ENCODE measurements around the gene SFSWAP.

Gene SFSWAP

GRCh38 chr12:131825146-131825892 is 114.4 kb downstream of the SFSWAP start:
- H3K4me1 ChIP-seq (ENCODE audit: control insufficient read depth in 2 of 2, insufficient read depth in 2 of 2, low read length in 2 of 2), result peaks cover 4 to 8% of the 10 kb centered on the region in 2 donors
- H3K27me3 ChIP-seq (ENCODE audit: control insufficient read depth in 2 of 2, insufficient read depth in 2 of 2, low read length in 2 of 2), result peaks cover 8 to 21% of the 10 kb centered on the region in 2 donors
- H3K9ac ChIP-seq (ENCODE audit: low read depth in 1 of 2, low read length in 2 of 2), result no peak overlapping the region
- H3K4me3 ChIP-seq (ENCODE audit: low read length in 2 of 2), result no peak overlapping the region
- H3K27ac ChIP-seq (ENCODE audit: low read depth in 2 of 2, low read length in 2 of 2), result no peak overlapping the region
- H3K9me3 ChIP-seq (ENCODE audit: control insufficient read depth in 2 of 2, low read length in 2 of 2), result no peaks in the 10 kb centered on the region
- H3K36me3 ChIP-seq (ENCODE audit: control insufficient read depth in 2 of 2, insufficient read depth in 2 of 2, low read length in 2 of 2), result no peaks in the 10 kb centered on the region

GRCh38 chr12:131826097-131826928 is 115.4 kb downstream of the SFSWAP start:
- Histone ChIP-seq H3K27ac (ENCODE audit: low read depth in 2 of 2, low read length in 2 of 2) (no peak overlapping the region), H3K27me3 (ENCODE audit: control insufficient read depth in 2 of 2, insufficient read depth in 2 of 2, low read length in 2 of 2) (peaks cover 13 to 22% of the 10 kb centered on the region in 2 donors), H3K9me3 (ENCODE audit: control insufficient read depth in 2 of 2, low read length in 2 of 2) (no peaks in the 10 kb centered on the region), H3K4me1 (ENCODE audit: control insufficient read depth in 2 of 2, insufficient read depth in 2 of 2, low read length in 2 of 2) (peaks cover 4 to 14% of the 10 kb centered on the region in 2 donors), H3K4me3 (ENCODE audit: low read length in 2 of 2) (no peak overlapping the region), H3K36me3 (ENCODE audit: control insufficient read depth in 2 of 2, insufficient read depth in 2 of 2, low read length in 2 of 2) (no peaks in the 10 kb centered on the region), H3K9ac (ENCODE audit: low read depth in 1 of 2, low read length in 2 of 2) (no peak overlapping the region)

GRCh38 chr12:131827961-131828534 is 117.2 kb downstream of the SFSWAP start, which contains the start of gene MMP17:
Gene MMP17 (plus strand): TSS chr12:131828393. CDS start chr12:131828495, 102 bp downstream.
- peaks cover 4 to 14% of the 10 kb centered on the region in 2 donors for H3K4me1 ChIP-seq (ENCODE audit: control insufficient read depth in 2 of 2, insufficient read depth in 2 of 2, low read length in 2 of 2)
- H3K27ac ChIP-seq (ENCODE audit: low read depth in 2 of 2, low read length in 2 of 2), result no peak within 1 kb of the TSS
- peak within 1 kb of the TSS in 1 of 2 donors; percentile 33 for H3K9ac ChIP-seq (ENCODE audit: low read depth in 1 of 2, low read length in 2 of 2)
- peak within 1 kb of the TSS; percentile 35 to 37 for H3K4me3 ChIP-seq (ENCODE audit: low read length in 2 of 2)
- no peaks in the 10 kb centered on the region for H3K9me3 ChIP-seq (ENCODE audit: control insufficient read depth in 2 of 2, low read length in 2 of 2)
- H3K27me3 ChIP-seq (ENCODE audit: control insufficient read depth in 2 of 2, insufficient read depth in 2 of 2, low read length in 2 of 2), result peaks cover 18 to 31% of the 10 kb centered on the region in 2 donors
- H3K36me3 ChIP-seq (ENCODE audit: control insufficient read depth in 2 of 2, insufficient read depth in 2 of 2, low read length in 2 of 2), result no peaks in the 10 kb centered on the region

DNA sequence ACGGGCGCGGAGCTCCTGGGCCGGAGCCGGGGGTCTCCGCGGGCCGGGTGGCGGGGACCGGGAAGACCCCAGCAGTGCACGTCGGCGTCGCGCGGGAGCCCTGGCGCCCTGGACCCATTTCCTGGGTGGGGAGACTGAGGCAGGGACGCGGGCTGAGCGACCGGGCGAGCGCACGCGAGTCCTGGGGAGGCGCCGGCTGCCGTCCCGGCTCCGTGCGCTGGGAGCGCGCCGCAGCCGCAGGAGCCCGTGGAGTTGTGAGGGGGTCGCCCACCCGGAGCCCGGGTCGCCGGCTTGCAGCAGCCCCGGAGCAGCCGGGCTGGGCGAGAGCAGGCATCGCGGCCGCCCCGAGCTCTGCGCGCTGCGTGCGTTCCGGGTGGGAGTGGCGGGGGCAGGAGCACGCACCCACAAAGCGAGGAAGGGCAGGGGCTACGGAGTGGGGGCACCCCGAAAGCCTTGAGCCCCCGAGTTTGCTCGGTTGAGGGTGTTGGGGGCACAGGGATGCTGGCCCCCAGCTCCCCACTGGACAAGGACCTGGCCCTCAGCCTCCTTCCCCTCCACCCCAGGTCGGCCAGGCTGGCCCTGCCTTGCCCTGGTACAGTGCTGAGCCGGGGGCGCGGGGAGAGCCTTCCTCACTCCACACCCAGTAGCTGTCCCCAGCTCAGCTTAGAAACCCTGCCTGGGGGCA is 117.9 kb downstream of the SFSWAP start:
- Histone ChIP-seq H3K4me3 (ENCODE audit: low read length in 2 of 2) (peak overlapping the region; percentile 35 to 37), H3K4me1 (ENCODE audit: control insufficient read depth in 2 of 2, insufficient read depth in 2 of 2, low read length in 2 of 2) (peaks cover 4 to 14% of the 10 kb centered on the region in 2 donors), H3K9ac (ENCODE audit: low read depth in 1 of 2, low read length in 2 of 2) (peak overlapping the region in 1 of 2 donors; percentile 33), H3K36me3 (ENCODE audit: control insufficient read depth in 2 of 2, insufficient read depth in 2 of 2, low read length in 2 of 2) (no peaks in the 10 kb centered on the region), H3K9me3 (ENCODE audit: control insufficient read depth in 2 of 2, low read length in 2 of 2) (no peaks in the 10 kb centered on the region), H3K27me3 (ENCODE audit: control insufficient read depth in 2 of 2, insufficient read depth in 2 of 2, low read length in 2 of 2) (peaks cover 26 to 37% of the 10 kb centered on the region in 2 donors), H3K27ac (ENCODE audit: low read depth in 2 of 2, low read length in 2 of 2) (no peak overlapping the region)

DNA sequence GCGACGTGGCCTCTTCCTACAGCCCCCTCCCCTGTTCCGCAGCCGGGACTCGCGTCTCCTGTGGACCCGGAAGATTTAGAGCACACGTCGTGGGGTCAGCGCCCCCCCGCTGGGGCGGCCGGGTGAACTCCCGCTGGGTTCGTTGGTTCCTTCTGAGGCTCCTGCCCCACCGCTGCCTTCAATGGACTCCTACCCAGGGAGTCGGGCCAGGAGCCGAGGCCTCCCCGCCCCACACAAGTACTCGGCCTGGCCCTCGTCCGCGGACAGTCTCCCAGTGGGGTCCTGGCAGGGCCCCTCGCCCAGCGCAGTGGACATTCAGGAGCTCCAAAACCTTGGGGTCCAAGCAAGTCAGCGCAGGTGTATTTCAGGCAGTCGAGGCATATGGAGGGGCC is 118.5 kb downstream of the SFSWAP start:
- peak overlapping the region in 1 of 2 donors; percentile 33 for H3K9ac ChIP-seq (ENCODE audit: low read depth in 1 of 2, low read length in 2 of 2)
- no peak overlapping the region for H3K27ac ChIP-seq (ENCODE audit: low read depth in 2 of 2, low read length in 2 of 2)
- peaks cover 26 to 35% of the 10 kb centered on the region in 2 donors for H3K27me3 ChIP-seq (ENCODE audit: control insufficient read depth in 2 of 2, insufficient read depth in 2 of 2, low read length in 2 of 2)
- H3K4me1 ChIP-seq (ENCODE audit: control insufficient read depth in 2 of 2, insufficient read depth in 2 of 2, low read length in 2 of 2), result peaks cover 4 to 14% of the 10 kb centered on the region in 2 donors
- H3K36me3 ChIP-seq (ENCODE audit: control insufficient read depth in 2 of 2, insufficient read depth in 2 of 2, low read length in 2 of 2), result no peaks in the 10 kb centered on the region
- H3K9me3 ChIP-seq (ENCODE audit: control insufficient read depth in 2 of 2, low read length in 2 of 2), result no peaks in the 10 kb centered on the region
- H3K4me3 ChIP-seq (ENCODE audit: low read length in 2 of 2), result peak overlapping the region; percentile 35 to 37

GRCh38 chr12:131829791-131830334 is 119.0 kb downstream of the SFSWAP start:
- Histone ChIP-seq H3K27me3 (ENCODE audit: control insufficient read depth in 2 of 2, insufficient read depth in 2 of 2, low read length in 2 of 2) (peaks cover 26 to 34% of the 10 kb centered on the region in 2 donors), H3K9ac (ENCODE audit: low read depth in 1 of 2, low read length in 2 of 2) (peak overlapping the region in 1 of 2 donors; percentile 62), H3K27ac (ENCODE audit: low read depth in 2 of 2, low read length in 2 of 2) (no peak overlapping the region), H3K4me3 (ENCODE audit: low read length in 2 of 2) (peak overlapping the region in 1 of 2 donors; percentile 43), H3K9me3 (ENCODE audit: control insufficient read depth in 2 of 2, low read length in 2 of 2) (no peaks in the 10 kb centered on the region), H3K36me3 (ENCODE audit: control insufficient read depth in 2 of 2, insufficient read depth in 2 of 2, low read length in 2 of 2) (no peaks in the 10 kb centered on the region), H3K4me1 (ENCODE audit: control insufficient read depth in 2 of 2, insufficient read depth in 2 of 2, low read length in 2 of 2) (peaks cover 4 to 14% of the 10 kb centered on the region in 2 donors)

- Histone ChIP-seq H3K4me1 (ENCODE audit: control insufficient read depth in 2 of 2, insufficient read depth in 2 of 2, low read length in 2 of 2) (peaks cover 4 to 14% of the 10 kb centered on the region in 2 donors), H3K4me3 (ENCODE audit: low read length in 2 of 2) (peak overlapping the region; percentile 43 to 48), H3K27me3 (ENCODE audit: control insufficient read depth in 2 of 2, insufficient read depth in 2 of 2, low read length in 2 of 2) (peaks cover 26 to 34% of the 10 kb centered on the region in 2 donors), H3K27ac (ENCODE audit: low read depth in 2 of 2, low read length in 2 of 2) (peak overlapping the region in 1 of 2 donors; percentile 56), H3K9me3 (ENCODE audit: control insufficient read depth in 2 of 2, low read length in 2 of 2) (no peaks in the 10 kb centered on the region), H3K9ac (ENCODE audit: low read depth in 1 of 2, low read length in 2 of 2) (peak overlapping the region in 1 of 2 donors; percentile 62), H3K36me3 (ENCODE audit: control insufficient read depth in 2 of 2, insufficient read depth in 2 of 2, low read length in 2 of 2) (no peaks in the 10 kb centered on the region)
Observed at GRCh38 chr12:131830335-131830913, 119.5 kb downstream of the SFSWAP start.

DNA sequence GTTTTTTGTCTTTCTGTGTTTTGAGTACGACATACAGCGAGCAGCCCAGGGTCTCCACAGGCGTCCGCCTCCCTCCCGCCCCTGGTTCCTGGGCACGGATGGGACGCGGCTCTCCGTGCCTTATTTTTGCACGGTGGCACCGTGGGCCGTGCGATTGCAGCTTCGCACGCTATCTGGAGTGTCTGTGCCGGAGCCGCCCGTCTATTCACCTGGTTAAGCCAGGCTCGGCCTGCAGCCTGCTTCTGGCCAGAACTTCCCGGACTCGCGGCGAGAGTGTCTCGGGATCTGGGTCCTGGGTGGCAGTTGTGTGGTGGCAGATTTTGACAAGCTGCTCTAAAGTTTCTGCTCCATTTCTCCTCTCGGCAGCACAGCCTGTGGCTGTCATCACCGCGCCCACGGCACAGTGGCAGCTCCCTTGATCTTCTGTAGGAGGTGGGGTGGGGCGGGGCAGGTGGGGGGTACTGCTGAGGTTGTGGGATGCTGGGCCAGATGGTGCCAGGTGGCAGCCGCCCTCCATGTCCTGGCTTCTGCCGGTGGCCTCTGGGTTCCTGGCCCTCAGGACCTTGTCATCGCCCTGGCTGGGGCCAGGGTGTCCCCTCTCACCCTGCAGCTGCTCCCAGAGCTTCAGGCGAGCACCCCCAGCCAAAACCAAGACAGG is 120.2 kb downstream of the SFSWAP start:
- Histone ChIP-seq H3K36me3 (ENCODE audit: control insufficient read depth in 2 of 2, insufficient read depth in 2 of 2, low read length in 2 of 2) (no peaks in the 10 kb centered on the region), H3K4me1 (ENCODE audit: control insufficient read depth in 2 of 2, insufficient read depth in 2 of 2, low read length in 2 of 2) (peaks cover 4 to 14% of the 10 kb centered on the region in 2 donors), H3K27ac (ENCODE audit: low read depth in 2 of 2, low read length in 2 of 2) (peak overlapping the region in 1 of 2 donors; percentile 56), H3K9ac (ENCODE audit: low read depth in 1 of 2, low read length in 2 of 2) (no peak overlapping the region), H3K27me3 (ENCODE audit: control insufficient read depth in 2 of 2, insufficient read depth in 2 of 2, low read length in 2 of 2) (peaks cover 26 to 34% of the 10 kb centered on the region in 2 donors), H3K4me3 (ENCODE audit: low read length in 2 of 2) (peak overlapping the region; percentile 28 to 48), H3K9me3 (ENCODE audit: control insufficient read depth in 2 of 2, low read length in 2 of 2) (no peaks in the 10 kb centered on the region)

GRCh38 chr12:131831635-131832041 is 120.7 kb downstream of the SFSWAP start:
- H3K9ac ChIP-seq (ENCODE audit: low read depth in 1 of 2, low read length in 2 of 2), result no peak overlapping the region
- H3K27me3 ChIP-seq (ENCODE audit: control insufficient read depth in 2 of 2, insufficient read depth in 2 of 2, low read length in 2 of 2), result peaks cover 23 to 29% of the 10 kb centered on the region in 2 donors
- peak overlapping the region; percentile 19 to 38 for H3K4me3 ChIP-seq (ENCODE audit: low read length in 2 of 2)
- H3K4me1 ChIP-seq (ENCODE audit: control insufficient read depth in 2 of 2, insufficient read depth in 2 of 2, low read length in 2 of 2), result peaks cover 4 to 14% of the 10 kb centered on the region in 2 donors
- no peaks in the 10 kb centered on the region for H3K36me3 ChIP-seq (ENCODE audit: control insufficient read depth in 2 of 2, insufficient read depth in 2 of 2, low read length in 2 of 2)
- H3K27ac ChIP-seq (ENCODE audit: low read depth in 2 of 2, low read length in 2 of 2), result peak overlapping the region in 1 of 2 donors; percentile 56
- no peaks in the 10 kb centered on the region for H3K9me3 ChIP-seq (ENCODE audit: control insufficient read depth in 2 of 2, low read length in 2 of 2)

Measured in mucosa of rectum (tissue), 2 donors.